HFF-Myc (cell line): Measurements from ENCODE around the gene SLC8A3.

Experiments used
- DNase-seq: peaks from one replicate; pipeline ENCODE4 v3.0.0-alpha.2; 2011; ENCODE audit warnings: low read depth; ENCODE audit errors: extremely low read depth
- H3K4me3 ChIP-seq: replicated peaks from 2 replicates; pipeline ENCODE4 v1.5.1; 2011; ENCODE audit warnings: low read depth, mild to moderate bottlenecking, control low read depth, low read length
- CTCF ChIP-seq: IDR thresholded peaks from 2 replicates; pipeline ENCODE4 v1.5.1; 2012; ENCODE audit warnings: mild to moderate bottlenecking, low read depth, low read length, control low read depth; ENCODE audit errors: missing control alignments

SLC8A3 gene

GRCh38 chr14:70021548-70022220 lies 167.1 kb downstream of the SLC8A3 start:
- H3K4me3 ChIP-seq, result no peak overlapping the region
- no peak for TF ChIP-seq CTCF
- no peak for DNase-seq

- no peak for TF ChIP-seq CTCF
- DNase-seq, result no peak
- no peak overlapping the region for H3K4me3 ChIP-seq
Observed at GRCh38 chr14:70020352-70021170, 168.2 kb downstream of the SLC8A3 start.

GRCh38 chr14:70019695-70020094 lies 169.1 kb downstream of the SLC8A3 start:
- no peak overlapping the region for H3K4me3 ChIP-seq
- DNase-seq, result no peak
- TF ChIP-seq CTCF, result no peak

- no peak for DNase-seq
- TF ChIP-seq CTCF, result no peak
- H3K4me3 ChIP-seq, result no peak overlapping the region
Observed at GRCh38 chr14:70018713-70019211, 170.0 kb downstream of the SLC8A3 start.

- H3K4me3 ChIP-seq, result no peak overlapping the region
- DNase-seq, result no peak
- no peak for TF ChIP-seq CTCF
Observed at GRCh38 chr14:70018230-70018629, 170.5 kb downstream of the SLC8A3 start.

- TF ChIP-seq CTCF, result no peak
- no peak for DNase-seq
Observed at GRCh38 chr14:70014406-70015095, 174.2 kb downstream of the SLC8A3 start.

More at GRCh38 chr14:70014406-70015095, 174.2 kb downstream of the SLC8A3 start:
- no peak overlapping the region for H3K4me3 ChIP-seq
